RWPE2 (cell line): ENCODE results near the gene MEGF8.

Experiments used
- ATAC-seq: fragments of 200-7000 bp; cut with Tn5 transposase; 3 replicates; pipeline ENCODE4 v1.9.1; 2021; ENCODE audit warnings: low read depth
- DNase-seq: peaks from one replicate; pipeline ENCODE4 v3.0.0-alpha.2; 2020; ENCODE audit warnings: low spot score
- H3K27ac ChIP-seq: fragments of 450-650 bp; 2 replicates; pipeline ENCODE4 v1.5.1; 2017; ENCODE audit warnings: mild to moderate bottlenecking; ENCODE audit not compliant: poor library complexity, severe bottlenecking
- H3K27me3 ChIP-seq: fragments of 250-450 bp; sonication (Bioruptor Pico); 2 replicates; pipeline ENCODE4 v1.5.1; 2021; ENCODE audit warnings: mild to moderate bottlenecking, moderate library complexity; ENCODE audit not compliant: insufficient read depth, poor library complexity, severe bottlenecking
- H3K36me3 ChIP-seq: fragments of 250-450 bp; sonication (Bioruptor Pico); 2 replicates; pipeline ENCODE4 v1.5.1; 2020; ENCODE audit warnings: low read depth, mild to moderate bottlenecking, moderate library complexity
- H3K4me1 ChIP-seq: fragments of 250-450 bp; sonication (Bioruptor Pico); 2 replicates; pipeline ENCODE4 v1.5.1; 2021; ENCODE audit warnings: mild to moderate bottlenecking, moderate library complexity; ENCODE audit not compliant: insufficient read depth, poor library complexity, severe bottlenecking
- H3K4me3 ChIP-seq: fragments of 250-450 bp; sonication (Bioruptor Pico); 2 replicates; pipeline ENCODE4 v1.5.1; 2021; ENCODE audit warnings: mild to moderate bottlenecking, moderate library complexity; ENCODE audit not compliant: severe bottlenecking
- H3K9me3 ChIP-seq: fragments of 250-450 bp; sonication (Bioruptor Pico); 2 replicates; pipeline ENCODE4 v1.5.1; 2021; ENCODE audit warnings: mild to moderate bottlenecking, moderate library complexity; ENCODE audit not compliant: severe bottlenecking
- TF ChIP-seq, protein P1 (sequence below): fragments of 450-650 bp; IDR thresholded peaks from one replicate; pipeline ENCODE4 v1.5.1; 2017; ENCODE audit warnings: mild to moderate bottlenecking, moderate library complexity; ENCODE audit not compliant: poor library complexity, severe bottlenecking

Gene MEGF8

GRCh38 chr19:42325308-42325895, at the start of gene MEGF8:
Gene MEGF8, plus strand, starts transcription at chr19:42325635. Its CDS starts 609 bp downstream, at chr19:42326244.
- Histone ChIP-seq H3K4me1 (peaks cover 3% of the 10 kb centered on the region), H3K9me3 (no peaks in the 10 kb centered on the region), H3K27me3 (no peaks in the 10 kb centered on the region), H3K36me3 (no peaks in the 10 kb centered on the region), H3K4me3 (peak within 1 kb of the TSS; percentile 69), H3K27ac (peak within 1 kb of the TSS; percentile 33)
- TF ChIP-seq, protein P1, sequence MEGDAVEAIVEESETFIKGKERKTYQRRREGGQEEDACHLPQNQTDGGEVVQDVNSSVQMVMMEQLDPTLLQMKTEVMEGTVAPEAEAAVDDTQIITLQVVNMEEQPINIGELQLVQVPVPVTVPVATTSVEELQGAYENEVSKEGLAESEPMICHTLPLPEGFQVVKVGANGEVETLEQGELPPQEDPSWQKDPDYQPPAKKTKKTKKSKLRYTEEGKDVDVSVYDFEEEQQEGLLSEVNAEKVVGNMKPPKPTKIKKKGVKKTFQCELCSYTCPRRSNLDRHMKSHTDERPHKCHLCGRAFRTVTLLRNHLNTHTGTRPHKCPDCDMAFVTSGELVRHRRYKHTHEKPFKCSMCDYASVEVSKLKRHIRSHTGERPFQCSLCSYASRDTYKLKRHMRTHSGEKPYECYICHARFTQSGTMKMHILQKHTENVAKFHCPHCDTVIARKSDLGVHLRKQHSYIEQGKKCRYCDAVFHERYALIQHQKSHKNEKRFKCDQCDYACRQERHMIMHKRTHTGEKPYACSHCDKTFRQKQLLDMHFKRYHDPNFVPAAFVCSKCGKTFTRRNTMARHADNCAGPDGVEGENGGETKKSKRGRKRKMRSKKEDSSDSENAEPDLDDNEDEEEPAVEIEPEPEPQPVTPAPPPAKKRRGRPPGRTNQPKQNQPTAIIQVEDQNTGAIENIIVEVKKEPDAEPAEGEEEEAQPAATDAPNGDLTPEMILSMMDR: peak; percentile 91
- ATAC-seq (peak; percentile 96), DNase-seq (peak; percentile 94)

- Histone ChIP-seq H3K27me3 (no peaks in the 10 kb centered on the region), H3K4me1 (peaks cover 33% of the 10 kb centered on the region), H3K36me3 (peaks cover 33% of the 10 kb centered on the region), H3K4me3 (no peak overlapping the region), H3K9me3 (no peaks in the 10 kb centered on the region), H3K27ac (peak overlapping the region; percentile 97)
- DNase-seq (no peak), ATAC-seq (no peak)
- TF ChIP-seq, protein P1: no peak
Measured at GRCh38 chr19:42276284-42276683, 49.2 kb upstream of the MEGF8 start.

- no peak overlapping the region for H3K4me3 ChIP-seq
- ATAC-seq (no peak), DNase-seq (no peak)
- peak overlapping the region; percentile 97 for H3K27ac ChIP-seq
- no peaks in the 10 kb centered on the region for H3K9me3 ChIP-seq
- H3K27me3 ChIP-seq: no peaks in the 10 kb centered on the region
- peaks cover 33% of the 10 kb centered on the region for H3K36me3 ChIP-seq
- TF ChIP-seq, protein P1: no peak
- H3K4me1 ChIP-seq: peaks cover 35% of the 10 kb centered on the region
Measured at GRCh38 chr19:42276821-42277220, 48.6 kb upstream of the MEGF8 start.

GRCh38 chr19:42277821-42278451, 47.5 kb upstream of the MEGF8 start:
- H3K36me3 ChIP-seq: peaks cover 33% of the 10 kb centered on the region
- H3K4me3 ChIP-seq: peak overlapping the region; percentile 3
- H3K9me3 ChIP-seq: no peaks in the 10 kb centered on the region
- no peaks in the 10 kb centered on the region for H3K27me3 ChIP-seq
- H3K4me1 ChIP-seq: peaks cover 44% of the 10 kb centered on the region
- peak; percentile 47 for ATAC-seq
- TF ChIP-seq, protein P1: peak; percentile 23
- H3K27ac ChIP-seq: peak overlapping the region; percentile 97
- peak; percentile 86 for DNase-seq
